Neural progenitor cell (in vitro differentiated cells): ENCODE results near the gene PIK3R3.

Experiments used
- CTCF ChIP-seq: fragments of 200-600 bp; sonication (generic); IDR thresholded peaks from 2 replicates; pipeline ENCODE4 v1.5.1; 2017; ENCODE audit warnings: antibody characterized with exemption, mild to moderate bottlenecking
- EZH2 ChIP-seq: fragments of 200-600 bp; sonication (generic); IDR thresholded peaks from 2 replicates; pipeline ENCODE4 v1.6.1; 2017; ENCODE audit warnings: antibody characterized with exemption, mild to moderate bottlenecking, moderate library complexity

DNA sequence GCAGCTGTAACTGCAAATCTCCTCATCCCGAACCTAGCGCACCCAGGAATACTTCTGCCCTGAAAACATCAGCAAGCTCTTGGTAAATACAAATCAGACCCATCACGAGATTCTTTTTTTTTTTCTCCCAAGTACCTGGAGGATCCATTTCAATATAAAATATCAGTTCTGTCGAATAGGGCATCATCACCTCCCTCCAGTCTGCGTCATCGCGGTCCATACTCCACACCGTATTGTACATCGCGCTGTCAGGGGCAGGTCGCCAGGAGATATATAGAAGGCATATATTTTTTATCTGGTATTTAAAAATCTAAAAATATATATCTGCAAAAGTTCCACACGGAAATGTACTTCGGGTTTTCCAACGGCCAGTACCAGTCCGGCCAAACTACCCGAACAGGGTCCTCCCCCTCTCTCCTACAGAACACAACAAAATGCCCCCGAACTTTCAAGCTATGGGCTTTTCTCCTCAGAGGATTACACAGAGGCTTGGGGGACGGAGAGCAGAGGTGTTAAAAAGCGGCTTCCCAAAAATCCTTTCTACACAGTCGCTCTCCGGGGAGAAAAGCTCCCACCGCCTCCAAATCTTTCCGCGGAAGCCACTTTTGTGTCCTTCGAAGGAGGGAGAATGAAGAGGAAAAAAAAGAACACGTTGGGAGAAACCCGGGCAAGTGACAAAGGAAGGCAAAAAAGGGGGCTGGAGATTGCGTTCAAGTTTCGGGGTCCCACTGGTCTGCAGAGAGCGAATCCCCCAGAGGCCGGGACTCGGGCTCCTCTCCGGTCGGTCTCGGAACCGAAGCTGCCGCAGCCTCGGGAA lies 509 bp downstream of the PIK3R3 start:
- TF ChIP-seq CTCF, result no peak
- no peak for TF ChIP-seq EZH2
